ENCODE data around the gene STX8.
A peak's percentile ranks its signal among the peaks of the same experiment; 100 is the strongest.
"Not testable (repeated sequence)": the region's sequence is repeated elsewhere in the genome, so short reads cannot be mapped to it uniquely, and the experiment has no call there.

STX8 gene, protein sequence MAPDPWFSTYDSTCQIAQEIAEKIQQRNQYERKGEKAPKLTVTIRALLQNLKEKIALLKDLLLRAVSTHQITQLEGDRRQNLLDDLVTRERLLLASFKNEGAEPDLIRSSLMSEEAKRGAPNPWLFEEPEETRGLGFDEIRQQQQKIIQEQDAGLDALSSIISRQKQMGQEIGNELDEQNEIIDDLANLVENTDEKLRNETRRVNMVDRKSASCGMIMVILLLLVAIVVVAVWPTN

DNA sequence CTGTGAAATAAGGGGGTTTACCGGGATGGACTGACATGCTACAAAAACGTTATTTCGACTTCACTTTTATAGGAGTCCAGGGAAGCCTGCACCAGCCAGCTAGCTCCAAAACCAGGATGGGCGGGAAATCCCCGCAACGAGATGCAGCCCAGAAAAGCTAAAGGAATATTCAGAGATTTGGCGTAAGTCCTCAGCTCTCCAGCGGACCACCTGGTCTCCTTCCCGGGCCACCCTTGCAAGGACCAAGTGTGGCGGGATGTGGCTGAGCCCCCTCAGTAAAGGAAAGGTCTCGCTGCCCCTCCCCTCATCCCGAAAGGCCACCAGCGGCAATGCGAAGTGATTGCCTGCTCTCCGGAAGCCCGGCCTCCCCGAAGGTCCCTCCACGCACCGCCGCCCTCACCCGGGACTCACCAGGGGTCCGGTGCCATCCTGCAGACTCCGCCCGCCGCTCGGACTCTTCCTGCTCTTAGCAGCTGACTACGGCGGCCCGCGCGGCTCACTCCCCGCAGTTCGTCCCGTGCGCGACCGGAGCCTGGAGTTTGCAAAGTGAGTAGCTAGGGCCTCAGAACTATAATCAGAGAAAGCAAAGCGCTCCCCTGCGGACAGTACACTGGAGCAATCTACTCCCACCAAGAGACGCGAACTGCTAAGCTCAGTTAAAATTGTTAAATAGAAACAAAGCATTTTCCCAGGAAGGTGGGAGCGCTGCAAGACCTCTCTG lies at the start of gene STX8:
STX8 (minus strand) TSS at position 440 of the 721 bp plus-strand sequence; CDS start at position 428, 12 bp downstream.
- peak; percentile 74 for DNase-seq (ENCODE audit: low read depth)

DNA sequence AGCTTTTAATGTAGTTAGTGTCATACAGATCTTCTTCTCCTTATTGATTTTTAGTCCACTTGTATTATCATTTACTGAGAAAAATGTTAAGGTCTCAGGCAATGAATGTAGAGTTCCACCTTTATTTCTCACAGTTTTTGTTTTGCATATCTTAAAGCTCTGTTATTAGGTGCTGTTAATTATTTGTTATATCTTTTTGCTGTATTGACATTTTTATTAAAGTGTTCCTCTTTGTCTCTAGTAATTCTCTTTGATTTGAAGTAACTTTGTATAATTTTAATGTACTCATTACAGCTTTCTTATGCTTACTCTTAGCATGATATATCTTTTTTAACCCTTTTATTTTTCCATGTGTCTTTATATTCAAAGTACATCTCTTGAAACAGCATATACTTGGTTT lies 47.3 kb upstream of the STX8 start:
- DNase-seq (ENCODE audit: low read depth): no peak

DNA sequence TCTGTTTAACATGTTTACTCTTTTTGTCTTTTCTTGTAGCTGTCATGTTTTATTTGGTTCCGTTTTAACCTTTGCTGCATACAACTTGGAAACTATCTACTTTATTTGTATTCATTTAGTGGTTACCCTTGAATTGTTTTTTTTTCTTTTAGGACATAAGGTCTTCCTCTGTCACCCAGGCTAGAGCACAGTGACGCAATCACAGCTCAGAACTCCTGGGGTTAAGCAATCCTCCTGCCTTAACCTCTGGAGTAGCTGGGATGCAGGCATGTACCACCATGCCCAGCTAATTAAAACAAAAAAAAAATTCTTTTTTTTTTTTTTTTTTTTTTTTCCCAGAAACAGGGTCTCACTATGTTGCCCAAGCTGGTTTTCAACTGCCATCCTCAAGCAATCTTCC lies 39.9 kb upstream of the STX8 start:
- DNase-seq (ENCODE audit: low read depth): no peak

DNA sequence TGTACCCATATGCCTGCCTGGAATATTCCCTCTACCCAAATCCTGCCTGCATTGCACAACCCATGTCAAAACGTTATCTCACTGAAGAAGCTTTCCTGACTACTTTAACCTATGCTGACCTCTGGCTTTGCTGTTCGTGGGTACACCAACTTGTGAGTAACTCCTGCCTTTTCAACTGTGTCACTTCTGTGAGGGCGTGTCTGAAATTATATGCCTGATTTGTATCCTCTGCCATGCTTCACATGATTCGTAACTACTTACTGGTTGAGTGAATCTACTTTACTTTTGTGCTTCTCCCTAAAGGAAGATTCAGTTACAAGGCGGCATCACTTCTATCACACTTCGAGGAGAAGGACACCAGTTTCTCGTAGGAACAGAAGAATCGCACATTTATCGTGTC lies 36.4 kb upstream of the STX8 start:
- DNase-seq (ENCODE audit: low read depth): no peak

DNA sequence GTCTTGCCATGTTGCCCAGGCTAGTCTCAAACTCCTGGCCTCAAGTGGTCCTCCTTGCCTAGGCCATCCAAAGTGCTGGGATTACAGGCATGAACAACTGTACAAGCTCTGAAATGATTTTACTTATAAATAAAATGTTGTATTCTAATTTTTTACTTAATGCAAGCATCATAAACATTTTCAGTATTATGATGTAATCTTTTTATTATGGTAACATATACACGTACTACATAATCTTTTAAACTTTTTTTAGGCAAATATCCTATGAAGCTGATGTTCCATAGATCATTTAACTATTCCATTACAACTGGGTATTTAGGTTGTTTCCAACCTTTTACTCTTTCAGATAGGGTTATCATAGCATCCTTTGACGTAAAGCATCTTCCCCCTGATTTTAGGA lies 35.9 kb upstream of the STX8 start:
- DNase-seq (ENCODE audit: low read depth): no peak

DNA sequence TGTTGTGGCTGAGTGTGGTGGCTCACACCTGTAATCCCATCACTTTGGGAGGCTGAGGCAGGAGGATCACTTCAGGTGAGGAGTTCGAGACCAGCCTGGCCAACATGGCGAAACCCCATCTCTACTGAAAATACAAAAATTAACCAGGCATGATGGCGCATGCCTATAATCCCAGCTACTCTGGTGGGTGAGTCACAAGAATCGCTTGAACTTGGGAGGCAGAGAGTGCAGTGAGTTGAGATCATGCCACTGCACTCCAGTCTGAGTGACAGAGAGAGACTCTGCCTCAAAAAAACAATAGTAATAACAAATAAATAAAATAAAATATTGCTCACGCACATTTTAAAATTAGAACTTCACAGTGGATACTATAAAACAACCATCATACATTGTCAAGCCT lies 31.4 kb upstream of the STX8 start:
- DNase-seq (ENCODE audit: low read depth): not testable (repeated sequence)

DNA sequence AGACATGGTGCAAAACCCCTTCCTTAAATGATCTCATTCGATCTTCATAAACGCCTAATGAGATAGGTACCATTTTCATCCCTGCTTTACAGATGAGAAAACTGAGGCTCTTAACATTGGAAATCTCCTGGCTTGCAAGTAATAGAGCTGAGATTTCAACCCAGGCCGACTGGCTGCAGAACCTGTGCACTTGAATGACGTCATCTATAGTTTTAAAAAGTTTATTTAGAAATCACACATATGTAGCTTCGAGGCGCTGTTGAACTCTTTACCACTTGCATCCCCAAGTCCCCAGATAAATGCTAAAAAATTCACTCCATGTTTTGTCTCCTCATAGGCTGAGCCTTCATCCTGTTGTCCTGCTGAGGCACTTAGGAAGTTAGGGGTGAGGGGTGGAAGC lies 30.8 kb upstream of the STX8 start:
- no peak for DNase-seq (ENCODE audit: low read depth)

DNA sequence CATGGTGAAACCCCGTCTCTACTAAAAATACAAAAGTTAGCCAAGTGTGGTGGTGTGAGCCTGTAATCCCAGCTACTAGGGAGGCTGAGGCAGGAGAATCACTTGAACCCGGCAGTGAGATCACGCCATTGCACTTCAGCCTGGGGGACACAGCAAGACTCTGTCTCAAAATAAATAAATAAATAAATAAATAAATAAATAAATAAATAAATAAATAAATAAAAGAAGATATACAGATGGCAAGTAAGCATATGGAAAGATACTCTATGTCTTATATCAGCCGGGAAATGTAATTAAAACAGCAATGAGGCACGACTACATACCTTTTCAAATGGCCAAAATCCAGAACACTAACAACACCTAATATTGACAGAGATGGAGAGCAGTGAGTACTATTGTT lies 29.0 kb upstream of the STX8 start:
- not testable (repeated sequence) for DNase-seq (ENCODE audit: low read depth)

DNA sequence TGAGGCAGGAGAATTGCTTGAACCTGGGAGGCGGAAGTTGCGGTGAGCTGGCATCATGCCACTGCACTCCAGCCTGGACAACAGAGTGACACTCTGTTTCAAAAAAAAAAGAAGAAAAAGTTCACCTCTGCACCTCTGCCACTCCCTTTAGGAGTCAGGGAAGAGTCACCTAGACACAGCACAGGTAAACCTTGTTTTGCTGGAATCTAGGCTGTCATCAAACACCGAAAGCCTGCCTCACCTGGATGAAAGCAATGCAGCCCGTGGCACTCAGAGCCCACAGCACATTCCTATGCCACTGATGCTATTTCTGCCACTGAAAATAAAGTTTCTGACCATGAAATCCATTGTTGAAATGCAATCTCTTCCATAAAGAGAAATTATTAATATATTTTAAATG lies 23.0 kb upstream of the STX8 start:
- DNase-seq (ENCODE audit: low read depth): no peak

DNA sequence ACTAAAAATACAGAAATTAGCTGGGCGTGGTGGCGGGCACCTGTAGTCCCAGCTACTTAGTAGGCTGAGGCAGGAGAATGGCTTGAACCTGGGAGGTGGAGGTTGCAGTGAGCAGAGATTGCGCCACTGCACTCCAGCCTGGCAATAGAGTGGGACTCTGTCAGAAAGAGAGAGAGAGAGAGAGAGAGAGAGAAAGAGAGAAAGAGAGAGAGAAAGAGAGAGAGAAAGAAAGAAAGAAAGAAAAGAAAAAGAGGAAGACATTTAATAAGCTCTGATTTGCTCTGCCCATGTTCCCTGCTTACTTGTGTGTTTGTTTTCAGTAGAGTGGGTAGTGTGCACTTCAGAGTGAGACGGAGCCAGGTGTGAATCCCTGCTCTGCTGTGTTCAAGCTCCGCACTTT lies 22.0 kb upstream of the STX8 start:
- DNase-seq (ENCODE audit: low read depth): not testable (repeated sequence)

DNA sequence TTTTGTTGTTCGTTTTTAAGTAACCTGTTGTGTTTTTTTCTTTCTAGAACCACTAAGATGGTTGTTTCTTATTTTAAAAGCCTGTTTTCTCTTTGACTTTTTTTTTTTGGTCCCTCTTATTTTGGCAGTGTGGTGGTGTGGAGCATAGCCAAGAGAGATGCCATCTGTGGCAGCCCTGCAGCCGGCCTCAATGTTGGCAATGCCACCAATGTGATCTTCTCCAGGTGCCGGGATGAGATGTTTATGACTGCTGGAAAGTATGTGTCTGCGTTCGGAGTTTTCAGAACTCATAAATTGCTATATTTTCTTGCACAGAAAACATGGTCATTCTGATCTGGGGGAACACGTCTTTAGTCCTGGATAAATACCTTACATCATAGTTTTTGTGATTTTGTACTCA lies 18.4 kb upstream of the STX8 start:
- DNase-seq (ENCODE audit: low read depth): no peak

DNA sequence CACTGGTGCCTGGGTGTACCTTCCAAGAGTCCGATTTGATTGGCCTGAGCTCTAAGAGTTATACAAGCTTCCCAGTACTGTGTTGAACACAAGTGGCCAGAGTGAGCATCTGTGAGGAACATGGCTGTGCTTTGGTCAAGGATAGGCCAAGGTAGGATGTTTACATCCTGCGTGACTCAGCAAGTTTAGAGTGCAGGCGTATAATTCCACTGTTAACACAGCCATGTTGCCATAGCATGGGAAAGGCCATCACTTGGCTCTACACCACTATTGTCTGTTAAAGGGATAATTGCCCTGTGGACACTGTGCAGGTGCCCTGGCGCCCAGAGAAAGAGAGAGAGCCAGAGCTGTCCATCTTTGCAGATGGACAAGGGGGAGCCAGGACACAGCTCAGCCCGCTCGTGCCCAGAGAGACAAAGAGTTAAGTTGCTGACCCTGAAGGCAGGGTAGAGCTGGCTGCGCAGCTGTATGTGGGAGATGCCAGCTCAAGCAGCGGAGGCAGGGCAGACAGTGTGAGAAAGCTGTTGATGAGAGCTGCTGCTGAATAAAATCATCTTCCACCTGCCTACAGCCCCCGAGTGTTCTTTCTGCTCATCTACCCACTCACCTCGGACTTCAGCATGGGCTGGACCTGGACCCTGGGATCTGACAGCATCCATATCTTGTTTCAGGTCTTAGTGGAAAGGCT lies 12.5 kb upstream of the STX8 start:
- no peak for DNase-seq (ENCODE audit: low read depth)

DNA sequence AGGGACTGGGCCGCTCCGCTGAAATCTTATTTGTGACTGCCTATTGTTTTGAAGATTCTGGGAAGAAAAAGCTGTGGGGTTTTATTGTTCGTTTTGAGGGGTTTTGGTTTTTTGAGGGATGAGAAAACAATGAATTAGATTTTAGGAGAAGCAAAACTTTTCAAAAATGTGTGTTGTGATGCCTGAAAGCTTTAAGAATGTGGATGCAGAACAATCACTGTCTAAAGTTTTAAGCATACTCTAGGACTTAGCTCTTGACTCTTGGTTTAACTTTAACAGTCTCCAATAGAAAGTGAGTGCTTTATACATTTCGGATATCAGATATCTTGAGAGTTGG lies 1.7 kb upstream of the STX8 start:
- DNase-seq (ENCODE audit: low read depth): no peak

DNA sequence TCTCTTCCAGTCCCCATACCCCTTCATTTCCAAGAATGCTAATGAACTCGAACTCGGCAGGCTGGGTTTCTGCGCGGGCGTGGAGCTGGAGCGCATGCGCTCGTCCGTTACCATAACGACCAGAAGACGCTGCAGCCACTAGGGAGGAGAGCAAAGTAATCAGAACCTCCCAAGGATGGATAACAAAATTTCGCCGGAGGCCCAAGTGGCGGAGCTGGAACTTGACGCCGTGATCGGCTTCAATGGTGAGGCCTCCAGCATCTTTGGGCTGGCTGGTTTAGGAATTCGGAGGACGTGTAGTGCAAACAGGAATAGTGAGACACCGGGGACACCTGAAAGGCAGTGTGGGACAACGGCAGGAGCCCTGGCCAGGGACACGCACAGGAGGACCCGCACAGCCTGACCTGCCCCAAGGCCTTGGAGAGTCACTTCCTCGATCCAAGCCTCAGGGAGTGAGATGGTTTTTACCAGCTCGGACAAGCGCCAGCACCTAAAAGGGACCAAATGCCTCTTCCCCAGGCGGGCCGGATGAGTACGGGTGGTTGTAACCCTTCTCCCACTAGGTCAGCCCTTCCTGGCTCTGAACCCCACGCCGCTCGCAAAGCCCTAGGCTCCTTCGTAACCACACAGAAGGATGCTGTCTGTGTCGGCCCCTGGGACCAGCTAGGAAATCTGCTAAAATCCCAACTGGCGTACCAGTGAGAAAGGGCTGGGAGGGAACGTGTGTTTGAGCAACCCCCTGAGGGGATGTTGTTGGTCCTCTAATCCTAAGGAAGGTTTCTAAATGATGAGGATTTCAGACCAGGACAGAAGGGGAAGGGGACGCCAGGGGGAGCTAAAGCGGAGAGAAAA lies 1.1 kb upstream of the STX8 start, which contains the start of gene CFAP52:
CFAP52 (plus strand) TSS at position 122 of the 852 bp plus-strand sequence; CDS start at position 176, 54 bp downstream.
- peak; percentile 54 for DNase-seq (ENCODE audit: low read depth)

DNA sequence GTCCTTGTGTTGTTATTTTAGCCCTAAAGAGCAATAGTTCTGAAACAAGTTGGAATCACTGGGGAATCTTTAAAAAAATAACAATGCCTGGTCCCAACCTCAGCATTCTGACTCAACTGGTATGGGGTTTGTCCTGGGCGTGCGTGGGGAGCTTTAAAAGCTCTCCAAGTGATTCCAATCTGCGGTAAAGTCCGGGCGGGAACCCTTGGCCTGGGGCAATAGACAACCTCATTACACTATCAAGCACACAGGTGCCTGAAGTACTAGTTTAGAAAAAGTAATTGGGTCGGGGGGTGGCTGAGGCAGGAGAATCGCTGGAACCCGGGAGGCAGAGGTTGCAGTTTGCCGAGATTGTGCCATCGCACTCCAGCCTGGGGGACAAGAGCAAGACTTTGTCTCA lies 4.4 kb downstream of the STX8 start:
- no peak for DNase-seq (ENCODE audit: low read depth)

DNA sequence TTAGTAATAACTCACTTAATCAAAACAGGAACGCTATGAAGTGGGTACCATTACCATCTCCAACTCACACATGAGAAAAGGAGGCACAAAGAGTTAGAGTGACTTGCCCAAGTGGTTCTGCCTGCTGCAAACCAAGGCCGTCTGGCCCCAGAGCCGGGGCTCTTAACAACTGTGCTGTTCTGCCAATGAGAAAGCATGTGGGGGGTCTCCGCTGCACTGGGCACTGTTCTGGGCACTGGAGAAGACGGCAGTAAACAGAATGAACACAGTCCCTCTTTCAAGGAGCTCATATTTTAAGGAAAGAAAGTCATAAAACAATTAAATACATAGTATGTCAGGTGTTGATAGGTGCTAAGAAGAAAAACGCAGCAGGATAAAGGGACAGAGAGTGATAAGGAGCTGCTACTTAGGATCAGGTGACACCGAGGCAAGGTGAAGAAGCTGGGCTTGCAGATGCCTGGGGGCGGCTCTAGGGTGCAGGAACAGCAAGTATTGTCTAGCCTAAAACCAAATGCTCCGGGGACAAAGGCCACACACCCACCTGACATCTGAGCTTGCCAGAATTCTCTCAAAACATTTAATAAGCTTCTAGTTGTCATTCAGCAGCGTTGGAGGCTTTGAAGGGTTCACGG lies 6.5 kb downstream of the STX8 start:
- no peak for DNase-seq (ENCODE audit: low read depth)

DNA sequence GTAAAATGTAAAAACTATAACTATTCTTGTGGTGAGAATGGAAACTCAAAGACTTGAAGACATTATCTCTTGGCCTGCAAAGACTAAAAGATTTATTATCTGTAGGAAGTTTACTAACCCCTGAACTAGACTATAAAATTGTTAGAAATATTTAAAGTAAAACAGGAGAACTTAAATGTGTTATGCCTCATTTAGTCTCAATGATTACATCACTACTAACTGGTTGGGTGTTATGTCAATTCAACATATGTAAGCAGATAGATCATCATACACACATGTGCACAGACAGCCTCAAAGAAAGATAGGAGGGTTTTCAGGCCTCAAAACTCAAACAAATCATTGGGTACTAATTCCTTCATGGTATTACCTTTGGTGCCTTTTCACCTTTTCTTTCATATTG lies 7.6 kb downstream of the STX8 start:
- DNase-seq (ENCODE audit: low read depth): no peak

DNA sequence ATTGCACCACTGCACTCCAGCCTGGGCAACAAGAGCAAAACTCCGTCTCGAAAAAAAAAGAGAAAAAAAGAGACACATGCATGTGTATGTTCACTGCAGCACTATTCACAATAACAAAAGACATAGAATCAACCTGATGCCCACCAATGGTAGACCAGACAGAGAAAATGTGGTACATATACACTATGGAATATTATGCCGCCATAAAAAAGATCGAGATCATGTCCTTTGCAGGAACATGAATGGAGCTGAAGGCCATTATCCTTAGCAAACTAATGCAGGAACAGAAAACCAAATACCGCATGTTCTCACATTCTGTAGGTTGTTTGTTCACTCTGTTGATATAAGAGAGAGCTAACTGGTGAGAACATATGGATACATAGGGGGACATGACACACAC lies 8.9 kb downstream of the STX8 start:
- not testable (repeated sequence) for DNase-seq (ENCODE audit: low read depth)

DNA sequence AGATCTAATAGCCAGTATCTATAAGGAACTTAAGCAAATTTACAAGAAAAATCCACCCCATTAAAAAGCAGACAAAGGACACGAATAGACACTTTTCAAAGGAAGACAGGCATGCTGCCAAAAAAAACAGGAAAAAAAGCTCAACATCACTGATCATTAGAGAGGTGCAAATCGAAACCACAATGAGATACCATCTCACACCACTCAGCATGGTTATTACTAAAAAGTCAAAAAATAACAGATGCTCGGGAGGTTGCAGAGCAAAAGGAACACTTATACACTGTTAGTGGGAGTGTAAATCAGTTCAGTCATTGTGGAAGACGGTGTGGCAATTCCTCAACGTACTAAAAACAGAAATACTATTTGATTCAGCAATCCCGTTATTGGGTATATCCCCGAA lies 9.6 kb downstream of the STX8 start:
- DNase-seq (ENCODE audit: low read depth): no peak

DNA sequence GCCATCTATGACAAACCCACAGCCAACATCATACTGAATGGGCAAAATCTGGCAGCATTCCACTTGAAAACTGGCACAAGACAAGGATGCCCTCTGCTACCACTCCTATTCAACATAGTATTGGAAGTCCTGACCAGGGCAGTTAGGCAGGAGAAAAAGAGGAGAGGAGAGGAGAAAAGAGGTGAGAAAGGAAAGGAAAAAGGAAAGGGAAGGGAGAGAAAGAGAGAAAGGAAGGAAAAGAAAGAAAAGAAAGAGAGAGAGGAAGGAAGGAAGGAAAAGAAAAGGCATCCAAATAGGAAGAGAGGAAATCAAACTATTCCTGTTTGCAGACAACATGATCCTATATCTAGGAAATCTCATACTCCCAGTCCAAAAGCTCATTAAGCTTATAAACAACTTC lies 11.5 kb downstream of the STX8 start:
- no peak for DNase-seq (ENCODE audit: low read depth)

DNA sequence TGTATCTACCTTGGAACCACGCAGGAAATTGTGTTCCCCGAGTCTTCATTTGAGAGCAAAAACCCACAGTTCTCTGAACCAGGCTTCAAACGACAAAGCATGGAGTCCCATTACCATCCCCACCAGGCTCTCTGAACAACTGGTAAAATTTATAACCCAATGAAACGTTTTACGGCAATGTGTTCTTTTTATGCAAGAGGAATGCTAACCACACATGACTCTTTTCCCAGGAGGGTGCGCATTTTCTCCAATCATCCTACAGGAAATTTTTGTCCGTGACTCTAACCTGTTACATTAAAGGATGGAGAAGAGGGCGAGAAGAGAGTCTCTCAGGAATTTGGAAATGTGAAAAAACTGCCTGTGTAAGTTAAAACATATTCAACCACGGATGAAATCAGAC lies 17.8 kb downstream of the STX8 start:
- DNase-seq (ENCODE audit: low read depth): no peak

DNA sequence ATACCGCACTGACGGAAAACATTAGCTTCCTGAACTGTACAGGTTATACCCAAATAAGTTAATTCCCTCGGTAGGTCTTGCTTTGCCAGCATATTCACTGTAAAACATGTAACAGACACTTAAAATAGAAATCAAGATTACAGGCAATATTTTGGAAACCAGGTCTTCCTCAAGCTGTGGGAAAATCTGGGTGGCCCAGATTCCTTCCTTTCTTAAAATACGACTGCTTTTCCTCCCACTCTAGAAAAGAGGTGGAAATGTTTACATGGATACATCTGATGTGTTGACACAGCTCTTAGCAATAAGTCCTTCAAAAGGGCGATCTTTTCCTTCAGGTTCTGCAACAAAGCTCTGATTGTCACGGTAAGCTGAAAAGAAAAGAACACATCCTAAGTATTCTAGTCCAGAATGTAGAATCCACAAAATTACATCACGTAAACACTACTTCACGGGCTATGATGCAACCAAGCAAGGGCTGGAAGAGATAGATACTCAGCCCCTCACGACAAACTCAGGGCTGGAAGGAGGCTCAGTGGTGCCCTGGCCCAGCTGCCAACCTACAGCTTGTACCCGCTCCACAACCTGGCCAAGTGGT lies 18.4 kb downstream of the STX8 start:
- no peak for DNase-seq (ENCODE audit: low read depth)
